K562 (cell line): Measurements from ENCODE around the gene CORO1A. TPM values are rescaled to one million over a fixed set of nuclear protein-coding genes. Genes with fewer than 3 reads are reported as not detected.

ENCODE experiments used
- C11orf30 ChIP-seq: fragments of 450-650 bp; IDR thresholded peaks from 2 replicates; pipeline ENCODE4 v1.6.1; 2016; ENCODE audit warnings: low read depth, mild to moderate bottlenecking
- CBFA2T3 ChIP-seq: fragments of 450-650 bp; IDR thresholded peaks from 2 replicates; pipeline ENCODE4 v1.6.1; 2017
- FOSL1 ChIP-seq: fragments of 200-800 bp; sonication (Bioruptor generic); conservative IDR thresholded peaks from 2 replicates; pipeline ENCODE4 v1.6.1; 2016; ENCODE audit warnings: missing genetic modification characterization, missing compliant biosample characterization
- GATA2 ChIP-seq: sonication (generic); formaldehyde crosslinking; IDR thresholded peaks from 2 replicates; pipeline ENCODE4 v1.4.0; 2020; ENCODE audit warnings: mild to moderate bottlenecking, missing genetic modification reagents
- HDAC3 ChIP-seq: fragments of 450-650 bp; IDR thresholded peaks from 2 replicates; pipeline ENCODE4 v1.6.1; 2018; ENCODE audit warnings: borderline replicate concordance, mild to moderate bottlenecking, moderate library complexity; ENCODE audit not compliant: partially characterized antibody
- HMGN3 ChIP-seq: IDR thresholded peaks from 2 replicates; pipeline ENCODE4 v1.6.1; 2011; ENCODE audit warnings: borderline replicate concordance, low read depth, mild to moderate bottlenecking, mixed read lengths, low read length; ENCODE audit not compliant: insufficient read length; ENCODE audit errors: extremely low read depth
- ILK ChIP-seq: fragments of 450-650 bp; IDR thresholded peaks from 2 replicates; pipeline ENCODE4 v1.6.1; 2016; ENCODE audit warnings: missing genetic modification characterization, low read depth, mild to moderate bottlenecking, missing compliant biosample characterization, moderate library complexity, borderline replicate concordance
- LARP7 ChIP-seq: fragments of 450-650 bp; IDR thresholded peaks from 2 replicates; pipeline ENCODE4 v1.6.1; 2016
- RFX7 ChIP-seq: fragments of 250-450 bp; sonication (Bioruptor Pico); IDR thresholded peaks from 2 replicates; pipeline ENCODE4 v1.5.1; 2021; ENCODE audit warnings: mild to moderate bottlenecking
- SIN3B ChIP-seq: fragments of 450-650 bp; IDR thresholded peaks from 2 replicates; pipeline ENCODE4 v1.6.1; 2017; ENCODE audit warnings: low read depth, mild to moderate bottlenecking, moderate library complexity
- ZNF146 ChIP-seq: IDR thresholded peaks from one replicate; pipeline ENCODE4 v1.6.1; 2018; ENCODE audit warnings: missing compliant biosample characterization; ENCODE audit not compliant: unreplicated experiment
- ZNF75A ChIP-seq: fragments of 450-650 bp; formaldehyde crosslinking; IDR thresholded peaks from 2 replicates; pipeline ENCODE4 v1.4.0; 2020; ENCODE audit warnings: mild to moderate bottlenecking
- polyA plus RNA-seq, 8 experiments: library from polyadenylated mRNA; depleted of rRNA in 4 of 8; stranded (reverse) in 5 of 8; unstranded in 3 of 8; fragments of >200 nt; fragmentation: Nextera tagmentation in 2 of 8; fragmentation: Illumina TruSeq in 1 of 8; extraction: Ambion mirVana in 2 of 8; extraction: Trizol in 1 of 8; gene quantifications; 2 replicates each; pipeline versions ENCODE4 v1.2.1 to v1.2.3, GENCODE V29; 2011 to 2014; ENCODE audit warnings: inconsistent platforms in 1 of 8, missing spikeins in 1 of 8
- total RNA-seq, 7 experiments: library from RNA; depleted of rRNA in 6 of 7; stranded (reverse); fragments of >200 nt in 6 of 7; fragmentation: Illumina TruSeq in 2 of 7; extraction: Trizol in 2 of 7; gene quantifications; 2 replicates each; pipeline versions ENCODE4 v1.2.1 to v1.2.3, GENCODE V29; 2011 to 2021; ENCODE audit warnings: low replicate concordance in 1 of 7
- TF ChIP-seq, protein P1 (sequence below): fragments of 250-450 bp; sonication (Bioruptor Pico); IDR thresholded peaks from 2 replicates; pipeline ENCODE4 v1.8.0; 2022; ENCODE audit warnings: moderate library complexity, mild to moderate bottlenecking, inconsistent platforms
- TF ChIP-seq, protein P2 (sequence below): fragments of 200-800 bp; sonication (Bioruptor generic); IDR thresholded peaks from 2 replicates; pipeline ENCODE4 v1.6.1; 2016; ENCODE audit warnings: missing genetic modification characterization, missing compliant biosample characterization
- TF ChIP-seq, protein P3 (sequence below), 2 experiments: fragments of 450-650 bp in 1 of 2; sonication (generic) in 1 of 2; formaldehyde crosslinking; conservative IDR thresholded peaks; 2 replicates each; pipeline versions ENCODE4 v1.4.0 to v1.8.1; 2020 to 2022; ENCODE audit warnings: mild to moderate bottlenecking in 1 of 2, missing genetic modification reagents in 1 of 2
- TF ChIP-seq, protein P4 (sequence below): fragments of 250-450 bp; sonication (Bioruptor Pico); IDR thresholded peaks from 2 replicates; pipeline ENCODE4 v1.4.0; 2020; ENCODE audit warnings: mild to moderate bottlenecking
- TF ChIP-seq, protein P5 (sequence below): fragments of 450-650 bp; IDR thresholded peaks from 2 replicates; pipeline ENCODE4 v1.6.1; 2017; ENCODE audit warnings: antibody characterized with exemption

CORO1A gene
- total and polyA plus RNA-seq, 9 of the 15 experiments (the other 6 are each of a cell fraction or from before 2014, with no cell fraction given): 0.22 to 23.8 (median 7.6) TPM

DNA sequence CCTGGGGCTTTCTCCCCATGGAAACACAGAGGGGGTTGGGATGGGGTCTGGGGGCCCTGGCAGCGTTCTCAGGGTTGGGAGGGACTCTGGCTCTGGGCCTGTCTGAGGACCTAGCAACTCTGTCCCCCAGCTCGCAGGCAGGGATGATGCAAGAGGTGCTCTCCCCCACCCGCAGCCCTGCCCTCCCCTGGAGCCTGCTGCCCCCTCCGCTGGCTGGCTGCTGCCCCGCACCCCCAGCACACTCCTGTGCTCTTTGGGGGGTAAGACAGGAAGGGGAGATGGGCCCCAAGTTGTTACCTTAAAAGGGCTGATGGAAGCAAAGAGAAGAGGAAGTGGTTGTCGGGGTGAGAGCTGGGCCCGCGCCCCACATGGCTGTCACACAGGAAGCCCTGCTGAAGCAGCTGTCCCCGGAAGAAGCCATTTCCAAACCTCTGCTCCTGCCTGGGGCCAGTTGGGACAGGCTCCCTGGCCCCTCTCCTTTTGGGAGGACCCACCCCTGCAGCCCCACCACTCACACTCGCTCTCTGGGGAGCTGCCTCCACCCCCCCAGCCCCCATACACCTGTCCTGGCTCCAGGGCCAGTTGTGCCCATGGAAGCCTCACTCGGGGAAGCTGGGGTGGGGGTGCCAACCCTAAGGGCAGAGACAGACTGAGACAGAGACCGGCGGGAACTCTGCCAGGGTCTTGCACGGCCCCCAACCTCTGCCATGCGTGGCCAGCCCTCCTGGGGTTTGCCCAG lies 2.5 kb downstream of the CORO1A start (continued):
- TF ChIP-seq, protein P1, sequence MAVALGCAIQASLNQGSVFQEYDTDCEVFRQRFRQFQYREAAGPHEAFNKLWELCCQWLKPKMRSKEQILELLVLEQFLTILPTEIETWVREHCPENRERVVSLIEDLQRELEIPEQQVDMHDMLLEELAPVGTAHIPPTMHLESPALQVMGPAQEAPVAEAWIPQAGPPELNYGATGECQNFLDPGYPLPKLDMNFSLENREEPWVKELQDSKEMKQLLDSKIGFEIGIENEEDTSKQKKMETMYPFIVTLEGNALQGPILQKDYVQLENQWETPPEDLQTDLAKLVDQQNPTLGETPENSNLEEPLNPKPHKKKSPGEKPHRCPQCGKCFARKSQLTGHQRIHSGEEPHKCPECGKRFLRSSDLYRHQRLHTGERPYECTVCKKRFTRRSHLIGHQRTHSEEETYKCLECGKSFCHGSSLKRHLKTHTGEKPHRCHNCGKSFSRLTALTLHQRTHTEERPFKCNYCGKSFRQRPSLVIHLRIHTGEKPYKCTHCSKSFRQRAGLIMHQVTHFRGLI (CRISPR knock-in tag): peak; percentile 41; the same call in 1 of the 2 replicates
- no peak for TF ChIP-seq HDAC3
- TF ChIP-seq, protein P2, sequence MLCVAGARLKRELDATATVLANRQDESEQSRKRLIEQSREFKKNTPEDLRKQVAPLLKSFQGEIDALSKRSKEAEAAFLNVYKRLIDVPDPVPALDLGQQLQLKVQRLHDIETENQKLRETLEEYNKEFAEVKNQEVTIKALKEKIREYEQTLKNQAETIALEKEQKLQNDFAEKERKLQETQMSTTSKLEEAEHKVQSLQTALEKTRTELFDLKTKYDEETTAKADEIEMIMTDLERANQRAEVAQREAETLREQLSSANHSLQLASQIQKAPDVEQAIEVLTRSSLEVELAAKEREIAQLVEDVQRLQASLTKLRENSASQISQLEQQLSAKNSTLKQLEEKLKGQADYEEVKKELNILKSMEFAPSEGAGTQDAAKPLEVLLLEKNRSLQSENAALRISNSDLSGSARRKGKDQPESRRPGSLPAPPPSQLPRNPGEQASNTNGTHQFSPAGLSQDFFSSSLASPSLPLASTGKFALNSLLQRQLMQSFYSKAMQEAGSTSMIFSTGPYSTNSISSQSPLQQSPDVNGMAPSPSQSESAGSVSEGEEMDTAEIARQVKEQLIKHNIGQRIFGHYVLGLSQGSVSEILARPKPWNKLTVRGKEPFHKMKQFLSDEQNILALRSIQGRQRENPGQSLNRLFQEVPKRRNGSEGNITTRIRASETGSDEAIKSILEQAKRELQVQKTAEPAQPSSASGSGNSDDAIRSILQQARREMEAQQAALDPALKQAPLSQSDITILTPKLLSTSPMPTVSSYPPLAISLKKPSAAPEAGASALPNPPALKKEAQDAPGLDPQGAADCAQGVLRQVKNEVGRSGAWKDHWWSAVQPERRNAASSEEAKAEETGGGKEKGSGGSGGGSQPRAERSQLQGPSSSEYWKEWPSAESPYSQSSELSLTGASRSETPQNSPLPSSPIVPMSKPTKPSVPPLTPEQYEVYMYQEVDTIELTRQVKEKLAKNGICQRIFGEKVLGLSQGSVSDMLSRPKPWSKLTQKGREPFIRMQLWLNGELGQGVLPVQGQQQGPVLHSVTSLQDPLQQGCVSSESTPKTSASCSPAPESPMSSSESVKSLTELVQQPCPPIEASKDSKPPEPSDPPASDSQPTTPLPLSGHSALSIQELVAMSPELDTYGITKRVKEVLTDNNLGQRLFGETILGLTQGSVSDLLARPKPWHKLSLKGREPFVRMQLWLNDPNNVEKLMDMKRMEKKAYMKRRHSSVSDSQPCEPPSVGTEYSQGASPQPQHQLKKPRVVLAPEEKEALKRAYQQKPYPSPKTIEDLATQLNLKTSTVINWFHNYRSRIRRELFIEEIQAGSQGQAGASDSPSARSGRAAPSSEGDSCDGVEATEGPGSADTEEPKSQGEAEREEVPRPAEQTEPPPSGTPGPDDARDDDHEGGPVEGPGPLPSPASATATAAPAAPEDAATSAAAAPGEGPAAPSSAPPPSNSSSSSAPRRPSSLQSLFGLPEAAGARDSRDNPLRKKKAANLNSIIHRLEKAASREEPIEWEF (CRISPR knock-in tag): no peak
- TF ChIP-seq RFX7 (CRISPR knock-in tag): no peak
- no peak for TF ChIP-seq LARP7
- no peak for TF ChIP-seq ZNF75A (CRISPR knock-in tag)
- no peak for TF ChIP-seq HMGN3
- no peak for TF ChIP-seq FOSL1 (tag)
- TF ChIP-seq GATA2 (CRISPR knock-in tag): no peak
- TF ChIP-seq C11orf30: no peak
- TF ChIP-seq, protein P3, sequence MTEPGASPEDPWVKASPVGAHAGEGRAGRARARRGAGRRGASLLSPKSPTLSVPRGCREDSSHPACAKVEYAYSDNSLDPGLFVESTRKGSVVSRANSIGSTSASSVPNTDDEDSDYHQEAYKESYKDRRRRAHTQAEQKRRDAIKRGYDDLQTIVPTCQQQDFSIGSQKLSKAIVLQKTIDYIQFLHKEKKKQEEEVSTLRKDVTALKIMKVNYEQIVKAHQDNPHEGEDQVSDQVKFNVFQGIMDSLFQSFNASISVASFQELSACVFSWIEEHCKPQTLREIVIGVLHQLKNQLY (CRISPR knock-in tag; conservative IDR thresholded peaks at IDR 0.05): no peak
- TF ChIP-seq, protein P4, sequence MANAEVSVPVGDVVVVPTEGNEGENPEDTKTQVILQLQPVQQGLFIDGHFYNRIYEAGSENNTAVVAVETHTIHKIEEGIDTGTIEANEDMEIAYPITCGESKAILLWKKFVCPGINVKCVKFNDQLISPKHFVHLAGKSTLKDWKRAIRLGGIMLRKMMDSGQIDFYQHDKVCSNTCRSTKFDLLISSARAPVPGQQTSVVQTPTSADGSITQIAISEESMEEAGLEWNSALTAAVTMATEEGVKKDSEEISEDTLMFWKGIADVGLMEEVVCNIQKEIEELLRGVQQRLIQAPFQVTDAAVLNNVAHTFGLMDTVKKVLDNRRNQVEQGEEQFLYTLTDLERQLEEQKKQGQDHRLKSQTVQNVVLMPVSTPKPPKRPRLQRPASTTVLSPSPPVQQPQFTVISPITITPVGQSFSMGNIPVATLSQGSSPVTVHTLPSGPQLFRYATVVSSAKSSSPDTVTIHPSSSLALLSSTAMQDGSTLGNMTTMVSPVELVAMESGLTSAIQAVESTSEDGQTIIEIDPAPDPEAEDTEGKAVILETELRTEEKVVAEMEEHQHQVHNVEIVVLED: no peak
- TF ChIP-seq ZNF146 (CRISPR knock-in tag): no peak
- no peak for TF ChIP-seq CBFA2T3
- no peak for TF ChIP-seq SIN3B
- TF ChIP-seq, protein P5, sequence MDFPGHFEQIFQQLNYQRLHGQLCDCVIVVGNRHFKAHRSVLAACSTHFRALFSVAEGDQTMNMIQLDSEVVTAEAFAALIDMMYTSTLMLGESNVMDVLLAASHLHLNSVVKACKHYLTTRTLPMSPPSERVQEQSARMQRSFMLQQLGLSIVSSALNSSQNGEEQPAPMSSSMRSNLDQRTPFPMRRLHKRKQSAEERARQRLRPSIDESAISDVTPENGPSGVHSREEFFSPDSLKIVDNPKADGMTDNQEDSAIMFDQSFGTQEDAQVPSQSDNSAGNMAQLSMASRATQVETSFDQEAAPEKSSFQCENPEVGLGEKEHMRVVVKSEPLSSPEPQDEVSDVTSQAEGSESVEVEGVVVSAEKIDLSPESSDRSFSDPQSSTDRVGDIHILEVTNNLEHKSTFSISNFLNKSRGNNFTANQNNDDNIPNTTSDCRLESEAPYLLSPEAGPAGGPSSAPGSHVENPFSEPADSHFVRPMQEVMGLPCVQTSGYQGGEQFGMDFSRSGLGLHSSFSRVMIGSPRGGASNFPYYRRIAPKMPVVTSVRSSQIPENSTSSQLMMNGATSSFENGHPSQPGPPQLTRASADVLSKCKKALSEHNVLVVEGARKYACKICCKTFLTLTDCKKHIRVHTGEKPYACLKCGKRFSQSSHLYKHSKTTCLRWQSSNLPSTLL: no peak
- TF ChIP-seq ILK (tag): no peak
